DOHH2 (cell line): ENCODE measurements around the gene PRPF40A.

Experiments used
- CTCF ChIP-seq: fragments of 200-600 bp; sonication (generic); IDR thresholded peaks from one replicate; pipeline ENCODE4 v1.5.1; 2014; ENCODE audit warnings: antibody characterized with exemption, mild to moderate bottlenecking, low read depth, low read length; ENCODE audit not compliant: poor library complexity, severe bottlenecking
- EZH2phosphoT487 ChIP-seq: fragments of 200-600 bp; sonication (generic); IDR thresholded peaks from 2 replicates; pipeline ENCODE4 v1.6.1; 2017; ENCODE audit warnings: borderline replicate concordance, mild to moderate bottlenecking, antibody characterized with exemption, low read length, moderate library complexity, mixed read lengths

- TF ChIP-seq CTCF = no peak
- no peak for TF ChIP-seq EZH2phosphoT487
Observed at GRCh38 chr2:152658221-152658620, 59.0 kb downstream of the PRPF40A start.
